Cardiac fibroblast (primary cell): Measurements from ENCODE around the gene PAQR5.
"Not testable (repeated sequence)": the region's sequence is repeated elsewhere in the genome, so short reads cannot be mapped to it uniquely, and the experiment has no call there.

ENCODE experiments used
- DNase-seq, 2 donors: peaks; one replicate each; pipeline versions ENCODE4 v3.0.0 to v3.0.0-alpha.2; 2010; ENCODE audit warnings: low read depth in 2 of 2
- H3K4me3 ChIP-seq, 2 donors: replicated peaks in 1 of 2; 1 replicate in 1 of 2; 2 replicates in 1 of 2; pipeline ENCODE4 v1.5.1; 2011; ENCODE audit warnings: low read depth in 2 of 2, low read length in 2 of 2, mild to moderate bottlenecking in 2 of 2, moderate library complexity in 1 of 2
- CTCF ChIP-seq: IDR thresholded peaks from one replicate; pipeline ENCODE4 v1.5.1; 2011; ENCODE audit warnings: low read depth, mild to moderate bottlenecking, low read length, inconsistent platforms

PAQR5 gene

GRCh38 chr15:69446953-69447352 is 148.2 kb downstream of the PAQR5 start:
- no peak overlapping the region for H3K4me3 ChIP-seq
- no peak for TF ChIP-seq CTCF
- DNase-seq, result no peak

DNA sequence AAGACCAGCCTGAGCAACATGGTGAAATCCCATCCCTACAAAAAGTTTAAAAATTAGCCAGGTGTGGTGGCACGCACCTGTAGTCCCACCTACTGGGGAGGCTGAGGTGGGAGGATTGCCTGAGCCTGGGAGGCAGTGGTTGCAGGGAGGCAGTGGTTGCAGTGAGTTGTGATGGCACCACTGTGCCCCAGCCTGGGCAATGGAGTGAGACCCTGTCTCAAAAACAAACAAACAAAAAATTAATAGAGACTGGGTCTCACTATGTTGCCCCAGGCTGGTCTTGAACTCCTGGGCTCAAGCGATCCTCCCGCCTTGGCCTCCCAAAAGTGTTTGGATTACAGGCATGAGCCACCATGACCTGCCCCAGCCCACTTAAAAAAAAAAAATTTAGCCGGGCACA is 151.5 kb downstream of the PAQR5 start:
- H3K4me3 ChIP-seq, DNase-seq: not testable (repeated sequence)

DNA sequence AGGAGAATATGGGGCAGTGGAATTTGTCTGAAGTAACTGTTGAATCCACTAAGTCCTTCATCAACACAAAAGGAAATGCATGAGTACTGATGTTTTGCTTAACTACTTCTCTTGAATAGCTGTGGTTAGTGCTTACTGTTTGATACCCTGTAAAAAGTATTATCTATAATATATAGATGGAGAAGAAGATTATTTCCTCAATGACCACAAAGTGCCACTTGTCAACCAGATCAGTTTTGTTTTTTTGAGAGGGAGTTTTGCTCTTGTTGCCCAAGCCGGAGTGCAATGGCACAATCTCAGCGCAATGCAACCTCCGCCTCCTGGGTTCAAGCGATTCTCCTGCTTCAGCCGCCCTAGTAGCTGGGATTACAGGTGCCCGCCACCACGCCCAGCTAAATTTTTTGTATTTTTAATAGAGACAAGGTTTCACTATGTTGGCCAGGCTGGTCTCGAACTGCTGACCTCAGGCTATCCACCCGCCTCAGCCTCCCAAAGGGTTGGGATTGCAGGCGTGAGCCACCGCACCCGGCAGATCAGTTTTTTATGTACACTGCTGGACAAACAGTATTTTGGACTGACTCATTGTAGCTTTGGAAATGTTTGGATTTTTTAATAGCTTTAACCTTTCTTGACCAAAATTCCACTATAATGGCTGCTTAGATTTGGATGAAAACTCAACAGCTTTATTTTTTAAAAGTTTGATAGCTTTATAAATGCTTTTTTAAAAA is 152.4 kb downstream of the PAQR5 start:
- TF ChIP-seq CTCF, result no peak
- no peak overlapping the region for H3K4me3 ChIP-seq
- DNase-seq, result no peak

DNA sequence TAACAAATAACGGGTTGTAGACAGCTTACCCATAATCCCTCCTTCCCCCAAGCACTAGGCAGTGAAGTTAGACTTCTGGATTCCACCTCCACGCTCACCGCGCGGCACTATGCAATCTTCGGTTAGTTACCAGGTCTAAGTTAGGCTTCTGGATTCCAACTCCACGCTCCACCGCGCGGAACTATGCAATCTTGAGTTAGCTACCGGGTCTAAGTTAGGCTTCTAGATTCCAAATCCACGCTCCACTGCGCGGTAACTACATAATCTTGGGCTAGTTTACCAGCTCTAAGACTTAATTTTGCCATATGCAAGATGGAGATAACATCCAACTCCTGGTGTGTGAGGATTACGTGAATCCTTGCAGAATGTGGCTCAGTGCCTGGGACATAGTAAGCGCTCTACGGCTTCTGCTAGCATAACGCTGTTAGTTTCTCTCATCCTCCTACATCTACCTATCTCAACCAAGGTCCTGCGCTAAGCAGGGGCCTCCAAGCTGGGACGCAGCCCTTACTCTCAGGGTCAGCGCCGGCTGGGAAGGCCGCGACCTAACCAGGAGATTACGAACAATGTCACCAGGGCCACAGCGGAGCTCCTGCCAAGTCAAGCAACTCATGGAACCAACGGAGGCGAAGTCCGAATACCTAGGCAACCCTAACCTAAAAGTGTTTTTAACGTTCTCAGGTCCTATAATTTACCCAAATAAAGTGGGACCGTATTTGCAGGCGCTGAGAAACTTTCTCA is 153.4 kb downstream of the PAQR5 start:
- no peak for TF ChIP-seq CTCF
- H3K4me3 ChIP-seq, result peak overlapping the region; percentile 93
- DNase-seq, result peak; percentile 64 to 65

DNA sequence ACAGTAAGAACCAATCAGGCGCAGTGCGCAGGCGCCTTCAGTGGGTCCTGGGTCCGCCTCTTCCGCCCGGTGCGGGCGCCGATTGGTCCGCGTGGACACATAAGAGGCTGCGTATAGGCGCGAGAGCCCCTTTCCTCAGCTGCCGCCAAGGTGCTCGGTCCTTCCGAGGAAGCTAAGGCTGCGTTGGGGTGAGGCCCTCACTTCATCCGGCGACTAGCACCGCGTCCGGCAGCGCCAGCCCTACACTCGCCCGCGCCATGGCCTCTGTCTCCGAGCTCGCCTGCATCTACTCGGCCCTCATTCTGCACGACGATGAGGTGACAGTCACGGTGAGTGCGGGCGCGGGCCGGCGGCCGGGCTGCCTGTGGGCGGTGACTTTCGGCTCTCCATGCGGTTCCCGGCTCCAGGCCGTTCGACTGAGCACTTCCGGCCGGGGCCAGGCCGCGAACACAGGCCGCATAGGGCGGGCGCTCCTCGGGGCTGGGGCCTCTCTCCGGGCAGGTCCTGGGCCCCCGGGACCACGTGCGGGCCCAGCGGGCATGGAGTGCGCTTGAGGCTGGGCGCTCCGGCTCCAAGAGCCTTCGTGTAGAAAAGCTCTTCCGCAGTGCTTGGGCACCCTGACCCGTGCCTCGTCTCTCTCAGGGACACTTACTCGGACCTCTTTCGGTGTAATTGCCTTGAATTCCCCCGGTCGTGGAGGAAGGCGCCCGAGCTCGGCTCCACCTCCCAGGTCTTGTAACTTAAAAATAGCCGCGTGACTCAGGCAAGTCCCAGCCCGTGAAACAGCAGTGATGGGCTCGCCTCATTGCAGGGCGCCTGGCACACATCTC is 154.2 kb downstream of the PAQR5 start, which contains the start of gene RPLP1:
Gene RPLP1, plus strand, starts transcription at position 127 of the 830 bp plus-strand sequence. Its CDS starts 131 bp downstream, at position 258.
- peak; percentile 97 for DNase-seq
- no peak for TF ChIP-seq CTCF
- peak within 1 kb of the TSS; percentile 93 for H3K4me3 ChIP-seq

DNA sequence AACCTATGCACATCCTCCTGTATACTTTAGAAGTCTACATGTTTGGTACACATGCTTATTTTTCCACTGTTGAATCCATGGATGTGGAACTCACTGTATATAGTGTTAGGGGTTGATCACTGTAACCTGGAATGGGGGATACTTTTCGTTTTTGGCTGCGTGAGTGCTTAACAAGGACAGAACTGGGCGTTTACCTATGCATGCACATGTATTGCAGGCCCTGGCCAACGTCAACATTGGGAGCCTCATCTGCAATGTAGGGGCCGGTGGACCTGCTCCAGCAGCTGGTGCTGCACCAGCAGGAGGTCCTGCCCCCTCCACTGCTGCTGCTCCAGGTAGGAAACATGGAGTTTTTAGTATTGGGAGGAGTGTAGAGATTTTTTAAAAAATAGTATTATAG is 156.2 kb downstream of the PAQR5 start:
- DNase-seq, result no peak
- peak overlapping the region in 1 of 2 donors; percentile 93 for H3K4me3 ChIP-seq
- TF ChIP-seq CTCF, result no peak
